ENCODE measurements around the gene GCK.
"Not testable (repeated sequence)": the region's sequence is repeated elsewhere in the genome, so short reads cannot be mapped to it uniquely, and the experiment has no call there.

The GCK gene

GRCh38 chr7:44211126-44211675, 22.0 kb upstream of the GCK start:
- no peak overlapping the region for H3K4me3 ChIP-seq
- no peak overlapping the region for H3K27ac ChIP-seq

- H3K4me3 ChIP-seq = no peak overlapping the region
- H3K27ac ChIP-seq = no peak overlapping the region
These were observed 20.9 kb upstream of the GCK start for GRCh38 chr7:44210107-44210506.

GRCh38 chr7:44208085-44208484, 18.8 kb upstream of the GCK start:
- no peak overlapping the region for H3K4me3 ChIP-seq
- H3K27ac ChIP-seq = no peak overlapping the region

- Histone ChIP-seq H3K4me3 (no peak overlapping the region), H3K27ac (no peak overlapping the region)
These were observed 16.8 kb upstream of the GCK start for GRCh38 chr7:44206008-44206407.

- Histone ChIP-seq H3K27ac (peak overlapping the region in 11 of 21 experiments; percentile 80 to 96 (median 90)), H3K4me3 (peak overlapping the region; percentile 81 to 98 (median 93))
These were observed 12.6 kb upstream of the GCK start for GRCh38 chr7:44201813-44202212.

GRCh38 chr7:44200699-44201461, 11.6 kb upstream of the GCK start, which contains the start of gene YKT6:
TSS of gene YKT6 (plus strand) at chr7:44200978. CDS start at chr7:44201136, 158 bp downstream.
- H3K27ac ChIP-seq = peak within 1 kb of the TSS; percentile 36 to 97 (median 90)
- H3K4me3 ChIP-seq = peak within 1 kb of the TSS; percentile 81 to 98 (median 93)

GRCh38 chr7:44200163-44200562, 10.9 kb upstream of the GCK start:
- H3K4me3 ChIP-seq, H3K27ac ChIP-seq: not testable (repeated sequence)

GRCh38 chr7:44197474-44197873, 8.2 kb upstream of the GCK start:
- no peak overlapping the region for H3K27ac ChIP-seq
- no peak overlapping the region for H3K4me3 ChIP-seq

GRCh38 chr7:44196450-44196872, 7.2 kb upstream of the GCK start:
- Histone ChIP-seq H3K4me3 (no peak overlapping the region), H3K27ac (no peak overlapping the region)

- Histone ChIP-seq H3K4me3 (no peak overlapping the region), H3K27ac (no peak overlapping the region)
These were observed 6.7 kb upstream of the GCK start for GRCh38 chr7:44195889-44196288.

GRCh38 chr7:44194562-44195145, 5.4 kb upstream of the GCK start:
- Histone ChIP-seq H3K4me3 (no peak overlapping the region), H3K27ac (no peak overlapping the region)

GRCh38 chr7:44194069-44194468, 4.8 kb upstream of the GCK start:
- Histone ChIP-seq H3K27ac (no peak overlapping the region), H3K4me3 (no peak overlapping the region)

GRCh38 chr7:44193011-44193802, 4.0 kb upstream of the GCK start:
- H3K4me3 ChIP-seq = no peak overlapping the region
- no peak overlapping the region for H3K27ac ChIP-seq

- Histone ChIP-seq H3K27ac (no peak overlapping the region), H3K4me3 (no peak overlapping the region)
These were observed 1.9 kb upstream of the GCK start for GRCh38 chr7:44191171-44191570.

GRCh38 chr7:44189993-44190872, 994 bp upstream of the GCK start:
- Histone ChIP-seq H3K4me3 (no peak overlapping the region), H3K27ac (no peak overlapping the region)

GRCh38 chr7:44188480-44189225, 586 bp downstream of the GCK start:
- no peak overlapping the region for H3K4me3 ChIP-seq

GRCh38 chr7:44187636-44188416, 1.4 kb downstream of the GCK start:
- Histone ChIP-seq H3K27ac (no peak overlapping the region), H3K4me3 (no peak overlapping the region)

More at GRCh38 chr7:44188480-44189225, 586 bp downstream of the GCK start:
- H3K27ac ChIP-seq = no peak overlapping the region

GRCh38 chr7:44186736-44187135, 2.5 kb downstream of the GCK start:
- Histone ChIP-seq H3K4me3 (no peak overlapping the region), H3K27ac (no peak overlapping the region)
